MM.1S (cell line): ENCODE results near the gene PRSS33.

Source experiments
- DNase-seq: peaks from one replicate; pipeline ENCODE4 v3.0.0-alpha.2; 2015
- H2AFZ ChIP-seq: fragments of 300-600 bp; sonication (generic); 2 replicates; pipeline ENCODE4 v1.6.0; 2016; ENCODE audit warnings: antibody characterized with exemption, low read length
- H3F3A ChIP-seq: fragments of 300-600 bp; sonication (generic); 2 replicates; pipeline ENCODE4 v1.6.1; 2016; ENCODE audit warnings: mild to moderate bottlenecking, antibody characterized with exemption, low read length, moderate library complexity, mixed read lengths; ENCODE audit not compliant: insufficient read depth
- H3K27ac ChIP-seq: fragments of 300-600 bp; sonication (generic); 2 replicates; pipeline ENCODE4 v1.5.1; 2016; ENCODE audit warnings: mild to moderate bottlenecking, low read length
- H3K27me3 ChIP-seq: fragments of 300-600 bp; sonication (generic); replicated peaks from 2 replicates; pipeline ENCODE4 v1.6.0; 2016; ENCODE audit warnings: low read length; ENCODE audit not compliant: insufficient read depth
- H3K36me3 ChIP-seq: fragments of 300-600 bp; sonication (generic); replicated peaks from 2 replicates; pipeline ENCODE4 v1.6.1; 2016; ENCODE audit warnings: mild to moderate bottlenecking, low read length, mixed read lengths; ENCODE audit not compliant: insufficient read depth
- H3K4me1 ChIP-seq: fragments of 300-600 bp; sonication (generic); 2 replicates; pipeline ENCODE4 v1.6.1; 2016; ENCODE audit warnings: low read length, mixed read lengths
- H3K4me2 ChIP-seq: fragments of 300-600 bp; sonication (generic); 2 replicates; pipeline ENCODE4 v1.6.0; 2016; ENCODE audit warnings: low read depth, low read length
- H3K4me3 ChIP-seq: fragments of 300-600 bp; sonication (generic); 2 replicates; pipeline ENCODE4 v1.5.1; 2016; ENCODE audit warnings: low read length, mixed read lengths
- H3K79me2 ChIP-seq: fragments of 300-600 bp; sonication (generic); 2 replicates; pipeline ENCODE4 v1.6.1; 2016; ENCODE audit warnings: mixed run types, low read length, mixed read lengths
- H3K9ac ChIP-seq: fragments of 300-600 bp; sonication (generic); 2 replicates; pipeline ENCODE4 v1.6.1; 2016; ENCODE audit warnings: low read length, mixed read lengths
- H3K9me2 ChIP-seq: fragments of 300-600 bp; sonication (generic); replicated peaks from 2 replicates; pipeline ENCODE4 v1.6.1; 2016; ENCODE audit warnings: mild to moderate bottlenecking, low read length, mixed read lengths; ENCODE audit not compliant: insufficient read depth
- H3K9me3 ChIP-seq: fragments of 300-600 bp; sonication (generic); replicated peaks from 2 replicates; pipeline ENCODE4 v1.6.1; 2016; ENCODE audit warnings: mild to moderate bottlenecking, low read length, mixed read lengths; ENCODE audit not compliant: insufficient read depth
- H4K20me1 ChIP-seq: fragments of 300-600 bp; sonication (generic); 2 replicates; pipeline ENCODE4 v1.6.1; 2016; ENCODE audit warnings: mild to moderate bottlenecking, low read length, moderate library complexity, mixed read lengths; ENCODE audit not compliant: insufficient read depth
- EZH2 ChIP-seq: fragments of 300-600 bp; sonication (generic); optimal IDR thresholded peaks from 2 replicates; pipeline ENCODE3; 2017; ENCODE audit warnings: low read depth, mild to moderate bottlenecking, antibody characterized with exemption, low read length, mixed read lengths
- EZH2phosphoT487 ChIP-seq: fragments of 300-600 bp; sonication (generic); IDR thresholded peaks from 2 replicates; pipeline ENCODE4 v1.6.1; 2018; ENCODE audit warnings: antibody characterized with exemption, low read length
- TF ChIP-seq, protein P1 (sequence below): fragments of 300-600 bp; sonication (generic); IDR thresholded peaks from 2 replicates; pipeline ENCODE4 v1.5.1; 2016; ENCODE audit warnings: antibody characterized with exemption, low read length, mixed read lengths

PRSS33 gene

GRCh38 chr16:2822158-2822495, 34.8 kb upstream of the PRSS33 start:
- Histone ChIP-seq H3K36me3 (no peaks in the 10 kb centered on the region), H3K9me3 (no peaks in the 10 kb centered on the region), H3F3A (no peaks in the 10 kb centered on the region), H3K4me2 (no peak overlapping the region), H4K20me1 (no peaks in the 10 kb centered on the region), H3K27ac (no peak overlapping the region), H3K4me3 (no peak overlapping the region), H3K79me2 (no peaks in the 10 kb centered on the region), H3K9me2 (no peaks in the 10 kb centered on the region), H3K27me3 (peaks cover 97% of the 10 kb centered on the region), H3K9ac (no peak overlapping the region), H2AFZ (no peak overlapping the region), H3K4me1 (no peaks in the 10 kb centered on the region)
- TF ChIP-seq EZH2phosphoT487 (no peak), EZH2 (no peak)
- TF ChIP-seq, protein P1, sequence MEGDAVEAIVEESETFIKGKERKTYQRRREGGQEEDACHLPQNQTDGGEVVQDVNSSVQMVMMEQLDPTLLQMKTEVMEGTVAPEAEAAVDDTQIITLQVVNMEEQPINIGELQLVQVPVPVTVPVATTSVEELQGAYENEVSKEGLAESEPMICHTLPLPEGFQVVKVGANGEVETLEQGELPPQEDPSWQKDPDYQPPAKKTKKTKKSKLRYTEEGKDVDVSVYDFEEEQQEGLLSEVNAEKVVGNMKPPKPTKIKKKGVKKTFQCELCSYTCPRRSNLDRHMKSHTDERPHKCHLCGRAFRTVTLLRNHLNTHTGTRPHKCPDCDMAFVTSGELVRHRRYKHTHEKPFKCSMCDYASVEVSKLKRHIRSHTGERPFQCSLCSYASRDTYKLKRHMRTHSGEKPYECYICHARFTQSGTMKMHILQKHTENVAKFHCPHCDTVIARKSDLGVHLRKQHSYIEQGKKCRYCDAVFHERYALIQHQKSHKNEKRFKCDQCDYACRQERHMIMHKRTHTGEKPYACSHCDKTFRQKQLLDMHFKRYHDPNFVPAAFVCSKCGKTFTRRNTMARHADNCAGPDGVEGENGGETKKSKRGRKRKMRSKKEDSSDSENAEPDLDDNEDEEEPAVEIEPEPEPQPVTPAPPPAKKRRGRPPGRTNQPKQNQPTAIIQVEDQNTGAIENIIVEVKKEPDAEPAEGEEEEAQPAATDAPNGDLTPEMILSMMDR: no peak
- DNase-seq: no peak

DNA sequence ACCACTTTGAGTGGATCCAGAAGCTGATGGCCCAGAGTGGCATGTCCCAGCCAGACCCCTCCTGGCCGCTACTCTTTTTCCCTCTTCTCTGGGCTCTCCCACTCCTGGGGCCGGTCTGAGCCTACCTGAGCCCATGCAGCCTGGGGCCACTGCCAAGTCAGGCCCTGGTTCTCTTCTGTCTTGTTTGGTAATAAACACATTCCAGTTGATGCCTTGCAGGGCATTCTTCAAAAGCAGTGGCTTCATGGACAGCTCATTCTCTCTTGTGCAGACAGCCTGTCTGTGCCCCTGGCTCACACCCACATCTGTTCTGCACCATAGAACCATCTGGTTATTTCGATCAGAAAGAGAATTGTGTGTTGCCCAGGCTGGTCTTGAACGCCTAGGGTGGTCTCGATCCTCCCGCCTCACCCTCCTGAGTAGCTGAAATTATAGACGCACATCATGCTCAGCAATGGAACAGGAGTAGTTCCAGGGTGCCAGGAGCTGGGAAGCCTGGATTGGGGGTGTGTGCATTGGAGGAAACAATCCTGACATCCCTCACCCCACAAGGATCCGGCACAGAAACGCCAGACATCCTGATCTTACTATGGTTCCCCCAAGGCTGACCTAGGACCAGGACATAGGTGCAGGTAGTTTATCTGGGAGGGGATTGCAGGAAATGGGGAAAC, 34.3 kb upstream of the PRSS33 start:
- Histone ChIP-seq H3K9me3 (no peaks in the 10 kb centered on the region), H3K4me1 (no peaks in the 10 kb centered on the region), H3K4me2 (no peak overlapping the region), H3K4me3 (no peak overlapping the region), H3K79me2 (no peaks in the 10 kb centered on the region), H3K27ac (no peak overlapping the region), H3K36me3 (no peaks in the 10 kb centered on the region), H3K9me2 (no peaks in the 10 kb centered on the region), H3K27me3 (peaks cover 96% of the 10 kb centered on the region), H2AFZ (no peak overlapping the region), H4K20me1 (no peaks in the 10 kb centered on the region), H3K9ac (no peak overlapping the region), H3F3A (no peaks in the 10 kb centered on the region)
- no peak for DNase-seq
- TF ChIP-seq EZH2phosphoT487 (no peak), EZH2 (no peak)
- TF ChIP-seq, protein P1: no peak

- Histone ChIP-seq H3F3A (no peaks in the 10 kb centered on the region), H3K9ac (no peak overlapping the region), H3K4me3 (no peak overlapping the region), H3K4me2 (no peak overlapping the region), H3K36me3 (no peaks in the 10 kb centered on the region), H3K27ac (no peak overlapping the region), H3K9me3 (no peaks in the 10 kb centered on the region), H2AFZ (no peak overlapping the region), H3K79me2 (no peaks in the 10 kb centered on the region), H3K4me1 (no peaks in the 10 kb centered on the region), H3K27me3 (peaks cover 97% of the 10 kb centered on the region), H4K20me1 (no peaks in the 10 kb centered on the region), H3K9me2 (no peaks in the 10 kb centered on the region)
- TF ChIP-seq, protein P1: no peak
- TF ChIP-seq EZH2phosphoT487 (no peak), EZH2 (no peak)
- DNase-seq: no peak
Observed at GRCh38 chr16:2820836-2821486, 33.6 kb upstream of the PRSS33 start.
